Spleen (tissue), 3 donors: Measurements from ENCODE around the gene ACTA1.

ENCODE experiments used
- POLR2A ChIP-seq, 3 donors: fragments of 450-650 bp; IDR thresholded peaks; one replicate each; pipeline ENCODE4 v1.5.1; 2017; ENCODE audit warnings: antibody characterized with exemption in 3 of 3, mild to moderate bottlenecking in 1 of 3
- POLR2AphosphoS5 ChIP-seq, 3 donors: sonication (generic); formaldehyde crosslinking; IDR thresholded peaks; one replicate each; pipeline ENCODE4 v1.5.1; 2017; ENCODE audit warnings: antibody characterized with exemption in 3 of 3

DNA sequence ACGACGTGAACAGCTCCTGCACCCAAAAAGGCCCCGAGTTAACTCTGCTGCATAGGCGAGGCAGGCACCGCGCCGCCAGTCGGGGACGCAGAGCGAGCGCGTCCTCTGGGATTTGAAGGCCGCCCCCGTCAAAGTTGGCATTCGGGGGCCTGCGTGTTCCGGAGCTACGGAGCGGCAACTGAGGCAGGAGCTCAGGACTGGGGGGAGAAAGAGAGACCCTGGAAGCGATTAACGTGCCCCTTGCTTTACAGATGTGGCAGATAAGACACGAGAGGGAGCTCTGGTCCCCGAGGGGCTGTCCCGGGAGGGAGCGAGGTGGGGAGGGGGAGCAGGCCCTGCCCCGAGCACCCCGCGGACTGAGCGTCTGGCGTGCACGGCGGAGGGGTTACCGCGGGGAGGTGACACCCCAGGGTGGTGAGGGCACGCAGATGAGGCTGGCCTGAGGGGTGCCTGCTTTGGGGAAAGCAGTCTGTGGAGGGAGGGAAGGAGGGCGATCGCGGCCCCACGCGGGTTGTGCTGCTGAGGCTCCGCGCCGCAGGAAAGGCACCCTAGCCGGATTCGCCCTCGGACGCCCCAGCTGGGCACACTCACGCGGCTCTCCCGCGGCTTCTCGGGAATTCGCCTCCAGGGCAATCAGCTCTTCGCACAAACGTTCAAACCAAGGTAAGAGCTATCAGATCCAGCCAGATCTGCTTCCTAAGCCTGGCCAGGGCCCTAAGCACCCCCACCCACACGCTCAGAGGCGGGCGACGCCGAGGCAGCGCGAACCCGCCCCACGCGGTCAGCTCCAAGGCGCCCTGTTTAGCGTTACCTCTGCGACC, 26.5 kb downstream of the ACTA1 start:
- TF ChIP-seq POLR2A (IDR thresholded peaks at IDR 0.05) (no peak), POLR2AphosphoS5 (IDR thresholded peaks at IDR 0.05) (no peak)
